HCT116 (cell line): ENCODE measurements around the gene ATXN1. TPM values are rescaled to one million over a fixed set of nuclear protein-coding genes. Genes with fewer than 3 reads are reported as not detected.

Source experiments
- ATAC-seq: fragments of 200-7000 bp; cut with Tn5 transposase; 2 replicates; pipeline ENCODE4 v1.9.1; 2020; ENCODE audit warnings: mild to moderate bottlenecking, moderate library complexity
- BruUV-seq: library from RNA; stranded (reverse); fragments of 400-500 nt; replicated peaks from 2 replicates; lab custom pipeline; 2021; lab: Mats Ljungman, UMichigan
- CTCF ChIA-PET: fragments of 300-600 bp; sonication (Branson Sonifier 250); formaldehyde crosslinking; loops from one replicate; lab custom pipeline; 2021; ENCODE audit warnings: antibody characterized with exemption; lab: Charles Lee
- POLR2A ChIA-PET: fragments of 300-600, 350-600 bp; sonication (Branson Sonifier 250); formaldehyde crosslinking; loops from one replicate; lab custom pipeline; 2021; ENCODE audit warnings: antibody characterized with exemption; lab: Charles Lee
- RAD21 ChIA-PET, 2 experiments: fragments of 300-600 bp; sonication (Branson Sonifier 250); formaldehyde crosslinking; loops; one replicate each; lab custom pipeline; 2023; ENCODE audit warnings: low total read pairs in 2 of 2; ENCODE audit not compliant: uncharacterized antibody in 2 of 2, unreplicated experiment in 2 of 2, low non-redundant PET in 1 of 2; lab: Charles Lee
- DNase-seq: peaks from one replicate; pipeline ENCODE4 v3.0.0-alpha.2; 2010; ENCODE audit warnings: low read depth, low spot score
- H2AFZ ChIP-seq: fragments of 200-600 bp; shearing (Covaris generic), sonication (generic); 2 replicates; pipeline ENCODE4 v1.6.1; 2017; ENCODE audit warnings: low read depth, mixed run types, mixed read lengths, antibody characterized with exemption, low read length; ENCODE audit not compliant: poor library complexity, severe bottlenecking
- H3K27ac ChIP-seq: 2 replicates; pipeline ENCODE4 v1.5.1; 2012; ENCODE audit warnings: low read depth, low read length
- H3K27me3 ChIP-seq: fragments of 200-600 bp; sonication (generic); 2 replicates; pipeline ENCODE4 v1.6.1; 2016; ENCODE audit warnings: mixed run types, low read length, mixed read lengths; ENCODE audit not compliant: insufficient read depth
- H3K36me3 ChIP-seq, 2 experiments: fragments of 200-500 bp in 1 of 2; fragments of 200-600 bp in 1 of 2; sonication (Bioruptor generic) in 1 of 2; sonication (generic) in 1 of 2; 2 replicates each; pipeline versions ENCODE4 v1.5.1 to v1.6.1; 2014 to 2016; ENCODE audit warnings: low read length in 2 of 2, inconsistent platforms in 1 of 2, mixed read lengths in 1 of 2, mixed run types in 1 of 2; ENCODE audit not compliant: insufficient read depth in 2 of 2, control insufficient read depth in 1 of 2
- H3K4me1 ChIP-seq, 2 experiments: fragments of 200-600 bp in 1 of 2; sonication (generic) in 1 of 2; 2 replicates each; pipeline versions ENCODE4 v1.5.1 to v1.6.1; 2012 to 2017; ENCODE audit warnings: low read length in 2 of 2, inconsistent platforms in 1 of 2, mild to moderate bottlenecking in 1 of 2, mixed read lengths in 1 of 2, mixed run types in 1 of 2, moderate library complexity in 1 of 2; ENCODE audit not compliant: insufficient read depth in 2 of 2, control insufficient read depth in 1 of 2
- H3K4me2 ChIP-seq: fragments of 200-600 bp; sonication (generic); 2 replicates; pipeline ENCODE4 v1.6.1; 2017; ENCODE audit warnings: mixed run types, low read length, mixed read lengths
- H3K4me3 ChIP-seq, 2 experiments: fragments of 200-600 bp in 1 of 2; sonication (generic) in 1 of 2; replicated peaks in 1 of 2; 2 replicates each; pipeline ENCODE4 v1.5.1; 2011 to 2016; ENCODE audit warnings: low read length in 2 of 2, control low read depth in 1 of 2, low read depth in 1 of 2, mild to moderate bottlenecking in 1 of 2, mixed read lengths in 1 of 2, mixed run types in 1 of 2
- H3K79me2 ChIP-seq: fragments of 200-600 bp; sonication (generic); 2 replicates; pipeline ENCODE4 v1.6.1; 2017; ENCODE audit warnings: mild to moderate bottlenecking, mixed run types, low read length, moderate library complexity, mixed read lengths; ENCODE audit not compliant: insufficient read depth
- H3K9ac ChIP-seq: fragments of 200-600 bp; sonication (generic); 2 replicates; pipeline ENCODE4 v1.6.1; 2016; ENCODE audit warnings: low read length, mixed read lengths
- H3K9me2 ChIP-seq: fragments of 200-600 bp; sonication (generic), shearing (Covaris generic); 2 replicates; pipeline ENCODE4 v1.6.1; 2017; ENCODE audit warnings: mixed run types, mild to moderate bottlenecking, moderate library complexity; ENCODE audit not compliant: insufficient read depth
- H3K9me3 ChIP-seq, 2 experiments: fragments of 200-500 bp in 1 of 2; fragments of 200-600 bp in 1 of 2; sonication (Bioruptor generic) in 1 of 2; sonication (generic) in 1 of 2; 2 replicates each; pipeline ENCODE4 v1.6.1; 2014 to 2017; ENCODE audit warnings: low read length in 2 of 2, mixed read lengths in 2 of 2, inconsistent platforms in 1 of 2, low read depth in 1 of 2, mild to moderate bottlenecking in 1 of 2, mixed run types in 1 of 2, moderate library complexity in 1 of 2; ENCODE audit not compliant: control insufficient read depth in 1 of 2, insufficient read depth in 1 of 2
- H4K20me1 ChIP-seq: fragments of 200-600 bp; sonication (generic), shearing (Covaris generic); 2 replicates; pipeline ENCODE4 v1.6.1; 2017; ENCODE audit warnings: mixed run types, mild to moderate bottlenecking, moderate library complexity; ENCODE audit not compliant: insufficient read depth
- CBX3 ChIP-seq: IDR thresholded peaks from 2 replicates; pipeline ENCODE4 v1.6.1; 2012; ENCODE audit warnings: low read depth
- CEBPB ChIP-seq: IDR thresholded peaks from 2 replicates; pipeline ENCODE4 v1.6.1; 2012; ENCODE audit warnings: low read depth
- EZH2phosphoT487 ChIP-seq: fragments of 200-600 bp; IDR thresholded peaks from 2 replicates; pipeline ENCODE4 v1.6.1; 2018; ENCODE audit warnings: antibody characterized with exemption, borderline replicate concordance
- FOSL1 ChIP-seq: IDR thresholded peaks from 2 replicates; pipeline ENCODE4 v1.6.1; 2012; ENCODE audit warnings: low read depth
- POLR2AphosphoS5 ChIP-seq: IDR thresholded peaks from 2 replicates; pipeline ENCODE4 v1.6.1; 2011; ENCODE audit warnings: mild to moderate bottlenecking, low read depth, low read length, moderate library complexity
- RAD21 ChIP-seq: IDR thresholded peaks from 2 replicates; pipeline ENCODE4 v1.6.1; 2012; ENCODE audit warnings: low read depth, mild to moderate bottlenecking
- REST ChIP-seq: IDR thresholded peaks from 2 replicates; pipeline ENCODE4 v1.6.1; 2012; ENCODE audit warnings: low read depth
- SIN3A ChIP-seq: IDR thresholded peaks from 2 replicates; pipeline ENCODE4 v1.6.1; 2012; ENCODE audit warnings: low read depth
- SRF ChIP-seq: IDR thresholded peaks from 2 replicates; pipeline ENCODE4 v1.6.1; 2012; ENCODE audit warnings: low read depth
- TCF7L2 ChIP-seq: IDR thresholded peaks from 2 replicates; pipeline ENCODE4 v1.7.0; 2011; ENCODE audit warnings: borderline replicate concordance, inconsistent platforms; ENCODE audit not compliant: insufficient read depth, insufficient read length; ENCODE audit errors: extremely low read depth
- YY1 ChIP-seq: IDR thresholded peaks from 2 replicates; pipeline ENCODE4 v1.6.1; 2011; ENCODE audit warnings: low read length, low read depth, moderate library complexity, mild to moderate bottlenecking; ENCODE audit not compliant: insufficient replicate concordance; ENCODE audit errors: extremely low read depth
- ZBTB33 ChIP-seq: IDR thresholded peaks from 2 replicates; pipeline ENCODE4 v1.6.1; 2011; ENCODE audit warnings: mild to moderate bottlenecking, low read length, moderate library complexity; ENCODE audit not compliant: insufficient replicate concordance; ENCODE audit errors: extremely low read depth
- intact Hi-C: fragments of 100-400 bp; cut with micrococcal nuclease; formaldehyde crosslinking; loops from 2 replicates; pipeline ENCODE4 v1.10.0; 2022
- total RNA-seq: library from RNA; stranded (reverse); gene quantifications from one replicate; pipeline ENCODE4 v1.2.1, GENCODE V29; 2021; ENCODE audit not compliant: unreplicated experiment

The ATXN1 gene
- total RNA-seq, 1 experiment from 2014 or later, result 21.0 TPM

DNA sequence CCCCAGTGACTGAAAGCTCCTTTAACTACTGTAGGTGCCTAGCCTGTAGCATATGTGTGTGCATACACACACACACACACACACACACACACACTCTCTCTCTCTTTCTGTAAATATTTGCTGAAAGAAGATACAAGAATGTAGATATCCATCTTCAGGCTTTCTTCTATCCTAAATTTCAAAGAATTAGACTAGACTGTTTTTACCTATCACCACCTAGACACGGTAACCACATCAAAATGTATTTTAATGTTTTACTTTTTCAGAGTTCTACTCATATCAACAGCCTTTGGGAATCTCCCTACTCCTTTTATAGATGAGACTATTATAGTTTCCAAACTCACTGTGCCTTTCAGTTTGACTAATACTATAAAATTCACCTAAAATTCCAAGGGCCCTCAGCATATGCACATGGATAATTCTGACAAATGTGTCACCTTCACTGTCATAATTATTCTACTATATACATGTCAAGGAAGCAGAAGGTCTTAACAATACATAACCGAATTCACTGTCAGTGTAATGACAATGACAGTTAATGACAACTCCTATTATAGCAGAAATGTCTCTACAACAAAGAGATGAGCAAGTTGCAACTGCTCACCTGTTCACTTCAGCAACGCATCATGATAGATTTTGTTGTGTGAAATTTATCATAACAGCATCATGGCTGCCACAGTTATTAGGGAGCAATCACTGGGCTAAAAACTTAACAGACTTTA lies 286.3 kb downstream of the ATXN1 start:
- H3K79me2 ChIP-seq, result no peaks in the 10 kb centered on the region
- H3K9me3 ChIP-seq, result no peaks in the 10 kb centered on the region
- H3K36me3 ChIP-seq, result no peaks in the 10 kb centered on the region
- ChIA-PET RAD21 (no interaction called here), CTCF (no interaction called here), POLR2A (no interaction called here)
- TF ChIP-seq CBX3 (no peak), TCF7L2 (no peak), EZH2phosphoT487 (no peak), POLR2AphosphoS5 (no peak), ZBTB33 (no peak), REST (no peak), CEBPB (no peak), FOSL1 (no peak), RAD21 (no peak), YY1 (no peak), SRF (no peak), SIN3A (no peak)
- BruUV-seq, result no TSS peak
- H3K4me3 ChIP-seq, result no peak overlapping the region
- ATAC-seq (no peak), DNase-seq (no peak)
- no peaks in the 10 kb centered on the region for H4K20me1 ChIP-seq
- no peak overlapping the region for H2AFZ ChIP-seq
- no peaks in the 10 kb centered on the region for H3K4me1 ChIP-seq
- H3K4me2 ChIP-seq, result no peak overlapping the region
- H3K27me3 ChIP-seq, result no peaks in the 10 kb centered on the region
- intact Hi-C loops, result no loop called here
- H3K27ac ChIP-seq, result no peak overlapping the region
- H3K9ac ChIP-seq, result no peak overlapping the region
- H3K9me2 ChIP-seq, result no peaks in the 10 kb centered on the region
